GM20000 (cell line): ENCODE results near the gene STUB1.

Source experiments
- DNase-seq: peaks from one replicate; pipeline ENCODE4 v3.0.0; 2012; ENCODE audit warnings: low spot score
- TF ChIP-seq, protein P1 (sequence below): IDR thresholded peaks from 2 replicates; pipeline ENCODE4 v1.5.1; 2012; ENCODE audit warnings: mild to moderate bottlenecking, control low read depth; ENCODE audit errors: extremely low read depth, missing control alignments

STUB1 gene

DNA sequence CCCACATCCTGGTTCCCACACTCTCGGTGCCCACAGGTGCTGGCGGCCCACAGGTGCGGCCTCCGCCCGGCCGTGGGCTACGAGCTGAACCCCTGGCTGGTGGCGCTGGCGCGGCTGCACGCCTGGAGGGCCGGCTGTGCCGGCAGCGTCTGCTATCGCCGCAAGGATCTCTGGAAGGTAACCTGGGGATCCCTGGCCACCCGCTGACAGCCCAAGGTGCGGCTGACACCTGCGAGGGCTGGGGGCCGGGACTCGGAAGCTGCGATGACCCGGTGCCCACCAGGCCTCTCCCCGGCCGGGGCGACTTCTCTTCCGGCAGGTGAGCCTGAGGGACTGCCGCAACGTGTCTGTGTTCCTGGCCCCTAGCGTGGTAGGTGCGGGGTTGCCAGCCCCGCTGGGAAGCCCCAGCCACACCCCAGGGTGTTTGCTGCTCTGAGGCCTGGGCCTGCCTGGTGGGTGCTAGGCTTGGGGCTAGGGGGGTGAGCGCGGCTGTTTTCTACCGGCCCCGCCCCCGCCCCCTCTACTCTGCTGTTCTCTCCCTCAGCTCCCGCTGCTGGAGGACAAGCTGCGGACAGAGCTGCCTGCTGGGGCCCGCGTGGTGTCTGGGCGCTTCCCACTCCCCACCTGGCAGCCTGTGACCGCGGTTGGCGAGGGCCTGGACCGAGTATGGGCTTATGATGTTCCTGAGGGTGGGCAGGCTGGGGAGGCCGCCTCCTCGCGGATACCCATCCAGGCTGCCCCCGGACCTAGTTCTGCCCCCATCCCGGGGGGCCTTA is 41.7 kb downstream of the STUB1 start:
- TF ChIP-seq, protein P1, sequence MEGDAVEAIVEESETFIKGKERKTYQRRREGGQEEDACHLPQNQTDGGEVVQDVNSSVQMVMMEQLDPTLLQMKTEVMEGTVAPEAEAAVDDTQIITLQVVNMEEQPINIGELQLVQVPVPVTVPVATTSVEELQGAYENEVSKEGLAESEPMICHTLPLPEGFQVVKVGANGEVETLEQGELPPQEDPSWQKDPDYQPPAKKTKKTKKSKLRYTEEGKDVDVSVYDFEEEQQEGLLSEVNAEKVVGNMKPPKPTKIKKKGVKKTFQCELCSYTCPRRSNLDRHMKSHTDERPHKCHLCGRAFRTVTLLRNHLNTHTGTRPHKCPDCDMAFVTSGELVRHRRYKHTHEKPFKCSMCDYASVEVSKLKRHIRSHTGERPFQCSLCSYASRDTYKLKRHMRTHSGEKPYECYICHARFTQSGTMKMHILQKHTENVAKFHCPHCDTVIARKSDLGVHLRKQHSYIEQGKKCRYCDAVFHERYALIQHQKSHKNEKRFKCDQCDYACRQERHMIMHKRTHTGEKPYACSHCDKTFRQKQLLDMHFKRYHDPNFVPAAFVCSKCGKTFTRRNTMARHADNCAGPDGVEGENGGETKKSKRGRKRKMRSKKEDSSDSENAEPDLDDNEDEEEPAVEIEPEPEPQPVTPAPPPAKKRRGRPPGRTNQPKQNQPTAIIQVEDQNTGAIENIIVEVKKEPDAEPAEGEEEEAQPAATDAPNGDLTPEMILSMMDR, result no peak
- no peak for DNase-seq

DNA sequence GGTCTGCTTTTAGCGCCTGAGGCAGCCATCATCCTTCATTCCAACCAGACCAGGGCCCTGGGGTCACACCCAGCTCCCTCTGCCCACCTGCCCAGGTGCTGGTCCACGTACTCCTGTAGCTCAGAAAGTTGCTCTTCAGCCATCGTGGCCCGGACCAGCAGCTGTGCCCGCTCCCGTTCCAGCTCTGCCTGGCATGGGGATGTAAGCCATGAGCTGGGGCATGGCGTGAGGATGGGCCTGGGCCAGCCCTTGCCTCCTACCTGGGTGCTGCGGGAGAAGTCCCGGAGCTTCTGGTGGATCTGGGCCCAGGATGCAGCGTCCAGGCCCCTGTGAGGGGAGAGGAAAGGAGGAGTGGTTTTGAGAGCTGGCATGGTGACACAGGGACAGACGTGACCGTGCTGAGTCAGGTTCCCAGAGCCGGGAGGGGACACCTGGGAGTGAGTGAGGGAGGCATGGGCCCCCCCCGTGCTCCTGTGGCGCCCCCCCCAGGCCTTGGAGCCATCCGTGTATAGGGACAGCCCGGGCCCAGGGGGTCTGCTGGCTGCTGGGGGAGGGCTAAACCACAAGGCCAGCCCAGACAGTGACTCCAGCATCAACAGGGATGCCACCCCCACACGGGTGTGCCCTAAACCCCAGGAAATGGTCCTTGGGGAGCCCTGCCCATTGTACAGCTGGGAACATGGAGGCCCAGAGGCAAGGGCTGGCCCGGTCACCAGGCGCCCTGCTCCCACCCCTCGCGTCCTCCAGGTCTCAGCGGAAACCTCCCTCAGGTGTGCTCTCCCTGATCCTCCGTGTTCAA is 42.8 kb downstream of the STUB1 start:
- TF ChIP-seq, protein P1, result no peak
- DNase-seq, result no peak

DNA sequence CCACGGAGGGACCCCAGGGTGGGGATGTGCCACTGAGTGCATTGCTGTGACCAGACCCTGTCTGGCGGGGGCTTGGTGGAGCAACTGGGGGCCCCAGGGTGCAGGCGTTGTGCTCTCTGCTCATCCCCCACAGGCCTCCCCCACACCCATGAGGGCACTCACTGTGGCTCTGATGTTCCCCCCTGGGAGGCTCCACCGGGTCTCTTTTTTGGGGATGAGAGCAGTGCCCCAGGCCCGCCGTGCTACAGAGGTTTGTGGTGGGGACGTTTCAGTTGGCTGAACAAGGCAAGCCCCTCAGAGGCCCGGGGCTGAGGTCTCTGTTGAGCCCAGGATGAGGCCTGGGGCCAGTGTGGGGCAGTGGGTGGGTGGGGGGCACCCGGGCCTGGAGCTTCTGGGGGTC is 43.5 kb downstream of the STUB1 start:
- no peak for DNase-seq
- TF ChIP-seq, protein P1, result no peak

DNA sequence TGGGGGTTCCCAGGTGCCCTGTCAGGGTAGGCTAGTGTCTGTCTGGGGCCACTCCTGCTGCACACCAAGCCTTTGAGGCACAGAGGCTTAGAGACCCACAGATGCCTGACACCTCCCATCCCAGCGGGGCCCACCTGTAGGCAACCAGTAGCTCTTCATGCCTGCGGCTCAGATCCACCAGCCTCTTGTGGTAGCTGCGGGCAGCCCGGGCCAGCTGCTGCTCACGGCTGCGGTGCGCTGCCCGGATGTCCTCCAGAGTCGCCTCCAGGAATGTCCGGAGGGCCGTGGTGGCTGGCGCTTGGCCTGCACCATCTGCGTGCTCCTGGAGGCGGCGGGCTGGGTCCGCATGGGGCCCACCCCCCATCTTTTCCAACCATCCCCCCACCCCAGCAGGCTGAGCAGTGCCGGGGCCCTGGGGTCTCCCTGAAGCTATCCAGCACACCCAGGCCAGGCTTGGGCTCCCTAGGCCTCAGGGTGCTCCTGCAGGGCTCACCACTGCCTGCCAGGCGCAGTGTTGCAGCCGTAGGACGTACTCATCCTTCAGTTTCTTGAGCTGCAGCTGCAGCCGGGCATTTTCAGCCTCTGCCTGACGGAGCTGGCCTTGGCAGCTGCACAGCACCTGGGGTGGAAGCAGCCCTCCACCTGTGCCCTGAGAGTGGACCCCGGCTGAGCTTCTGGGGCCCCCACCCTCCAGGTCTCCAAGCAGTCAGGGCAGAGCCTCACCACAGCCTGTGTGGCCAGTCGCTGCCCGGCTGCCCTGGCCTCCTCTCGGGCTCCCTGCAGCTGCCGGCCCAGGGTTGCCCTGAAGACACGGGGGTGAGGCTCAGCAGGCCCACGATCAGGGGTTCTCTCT is 44.2 kb downstream of the STUB1 start:
- no peak for DNase-seq
- TF ChIP-seq, protein P1, result no peak

DNA sequence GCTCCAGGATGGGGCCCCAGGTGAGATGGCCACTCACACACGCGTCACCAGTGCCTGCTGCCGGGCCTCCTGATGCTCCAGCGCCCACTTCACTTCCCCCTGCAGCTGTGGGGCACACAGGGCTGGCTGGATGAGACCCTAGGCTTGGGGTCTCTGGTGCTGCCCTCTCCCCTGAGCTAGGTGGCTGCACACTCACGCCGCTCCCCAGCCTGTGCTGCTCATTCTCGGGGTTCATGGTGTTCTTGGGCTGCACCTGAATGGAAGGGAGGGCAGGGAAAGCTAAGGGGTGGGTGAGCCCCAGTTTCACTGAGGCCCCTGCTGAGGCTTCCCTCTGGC is 44.8 kb downstream of the STUB1 start:
- TF ChIP-seq, protein P1, result no peak
- no peak for DNase-seq

DNA sequence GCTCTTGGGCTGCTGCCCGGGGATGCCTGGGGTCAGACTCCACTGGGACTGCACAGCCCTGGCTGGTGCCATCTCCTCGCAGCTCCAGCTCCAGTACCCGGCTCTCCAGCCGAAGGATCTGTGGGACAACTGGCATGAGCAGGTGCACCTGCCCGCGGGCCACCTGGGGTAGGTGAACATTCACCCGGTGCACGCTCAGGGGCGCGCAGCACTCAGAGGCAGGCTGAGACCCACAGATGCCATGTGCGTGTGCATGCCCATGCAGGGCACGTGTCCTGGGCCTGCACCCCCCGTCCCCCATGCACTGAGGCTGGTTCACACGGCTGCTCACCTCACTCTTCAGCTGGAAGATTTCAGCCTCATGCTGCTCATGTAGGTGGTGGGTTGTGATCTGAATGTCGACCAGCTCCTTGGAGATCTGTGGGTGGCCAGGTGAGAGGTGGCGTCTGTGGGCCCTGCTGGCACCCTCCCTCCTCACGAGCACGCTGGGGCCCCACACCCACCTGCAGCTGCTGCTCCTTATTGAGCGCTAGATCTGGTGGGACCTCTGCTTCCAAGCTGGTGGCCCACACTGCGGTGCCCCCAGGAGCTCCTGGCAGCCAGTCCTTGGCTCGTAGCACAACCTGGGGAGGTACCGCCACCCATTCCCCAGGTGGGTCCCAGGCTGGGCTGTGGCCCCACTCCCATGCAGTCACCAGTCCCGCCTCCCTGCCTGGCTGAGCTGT is 45.4 kb downstream of the STUB1 start:
- no peak for DNase-seq
- TF ChIP-seq, protein P1, result no peak
